B cell (primary cell): ENCODE results near the gene FSHR.

Experiments used
- EZH2 ChIP-seq: IDR thresholded peaks from 2 replicates; pipeline ENCODE4 v1.6.1; 2012; ENCODE audit warnings: borderline replicate concordance, low read depth, mild to moderate bottlenecking, moderate library complexity, low read length; ENCODE audit not compliant: insufficient read depth, poor library complexity, severe bottlenecking
- TF ChIP-seq, protein P1 (sequence below): fragments of 200-600 bp; IDR thresholded peaks from one replicate; pipeline ENCODE4 v1.8.0; 2022; ENCODE audit warnings: antibody characterized with exemption, mild to moderate bottlenecking

DNA sequence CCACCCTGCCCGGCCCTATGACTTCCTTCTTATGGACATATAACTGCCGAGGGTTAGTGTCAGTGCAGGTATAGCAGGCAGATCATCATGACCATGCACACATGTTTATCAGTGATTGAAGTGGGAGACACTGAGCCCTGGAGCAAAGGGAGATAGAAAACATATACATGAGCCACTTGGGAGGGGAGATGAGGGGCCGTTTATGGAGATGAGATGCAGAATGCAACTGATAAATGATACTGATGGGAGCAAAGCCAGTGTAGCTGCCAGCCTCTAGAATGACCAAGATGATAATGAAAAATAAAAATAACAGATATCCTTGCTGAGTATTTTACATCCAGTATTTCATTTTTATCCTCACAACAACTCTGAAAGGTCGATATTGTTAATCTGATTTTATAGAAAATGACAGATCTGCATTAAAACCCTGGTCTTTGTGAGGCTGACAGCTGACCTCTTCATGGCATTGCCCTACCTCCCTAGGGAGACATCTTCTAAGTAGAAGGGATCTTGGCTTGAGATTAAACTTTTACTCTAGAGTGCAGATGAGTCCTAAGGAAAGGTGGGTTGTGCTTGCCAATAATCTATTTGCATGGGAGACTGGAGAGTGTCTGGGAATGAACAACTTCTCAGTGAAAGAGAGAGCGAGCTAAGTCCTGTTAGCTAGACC lies 220.4 kb downstream of the FSHR start:
- TF ChIP-seq, protein P1, sequence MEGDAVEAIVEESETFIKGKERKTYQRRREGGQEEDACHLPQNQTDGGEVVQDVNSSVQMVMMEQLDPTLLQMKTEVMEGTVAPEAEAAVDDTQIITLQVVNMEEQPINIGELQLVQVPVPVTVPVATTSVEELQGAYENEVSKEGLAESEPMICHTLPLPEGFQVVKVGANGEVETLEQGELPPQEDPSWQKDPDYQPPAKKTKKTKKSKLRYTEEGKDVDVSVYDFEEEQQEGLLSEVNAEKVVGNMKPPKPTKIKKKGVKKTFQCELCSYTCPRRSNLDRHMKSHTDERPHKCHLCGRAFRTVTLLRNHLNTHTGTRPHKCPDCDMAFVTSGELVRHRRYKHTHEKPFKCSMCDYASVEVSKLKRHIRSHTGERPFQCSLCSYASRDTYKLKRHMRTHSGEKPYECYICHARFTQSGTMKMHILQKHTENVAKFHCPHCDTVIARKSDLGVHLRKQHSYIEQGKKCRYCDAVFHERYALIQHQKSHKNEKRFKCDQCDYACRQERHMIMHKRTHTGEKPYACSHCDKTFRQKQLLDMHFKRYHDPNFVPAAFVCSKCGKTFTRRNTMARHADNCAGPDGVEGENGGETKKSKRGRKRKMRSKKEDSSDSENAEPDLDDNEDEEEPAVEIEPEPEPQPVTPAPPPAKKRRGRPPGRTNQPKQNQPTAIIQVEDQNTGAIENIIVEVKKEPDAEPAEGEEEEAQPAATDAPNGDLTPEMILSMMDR: no peak
- TF ChIP-seq EZH2: no peak
